Esophagus (tissue), 2 donors: ENCODE measurements around the gene OPA3. TPM values are rescaled to one million over a fixed set of nuclear protein-coding genes. Genes with fewer than 3 reads are reported as not detected.
A peak's percentile ranks its signal among the peaks of the same experiment; 100 is the strongest.

Experiments used
- H3K27ac ChIP-seq, 2 donors: one replicate each; pipeline ENCODE4 v1.5.1; 2013; ENCODE audit warnings: low read depth in 2 of 2, mild to moderate bottlenecking in 2 of 2, inconsistent platforms in 1 of 2, low read length in 1 of 2, moderate library complexity in 1 of 2
- H3K27me3 ChIP-seq, 2 donors: one replicate each; pipeline ENCODE4 v1.6.1; 2013; ENCODE audit warnings: low read length in 2 of 2, control low read depth in 1 of 2, mild to moderate bottlenecking in 1 of 2; ENCODE audit not compliant: insufficient read depth in 2 of 2, control insufficient read depth in 1 of 2
- H3K36me3 ChIP-seq, 2 donors: one replicate each; pipeline ENCODE4 v1.6.1; 2013; ENCODE audit warnings: low read length in 1 of 2; ENCODE audit not compliant: control insufficient read depth in 2 of 2, insufficient read depth in 2 of 2
- H3K4me1 ChIP-seq, 2 donors: one replicate each; pipeline ENCODE4 v1.6.1; 2013; ENCODE audit warnings: low read length in 1 of 2; ENCODE audit not compliant: control insufficient read depth in 2 of 2, insufficient read depth in 2 of 2
- H3K4me3 ChIP-seq, 2 donors: one replicate each; pipeline ENCODE4 v1.5.1; 2013; ENCODE audit warnings: low read length in 2 of 2, mild to moderate bottlenecking in 2 of 2, low read depth in 1 of 2, moderate library complexity in 1 of 2
- H3K9me3 ChIP-seq, 2 donors: one replicate each; pipeline ENCODE4 v1.6.1; 2013; ENCODE audit warnings: mild to moderate bottlenecking in 2 of 2, low read depth in 1 of 2, low read length in 1 of 2, moderate library complexity in 1 of 2; ENCODE audit not compliant: control insufficient read depth in 2 of 2, insufficient read depth in 1 of 2
- WGBS, 2 donors: extraction: QIAGEN DNeasy Blood & Tissue Kit; methylation state at CpG; one replicate each; pipeline ENCODE4 v1.1.7; 2013; 5-methylcytosine and 5-hydroxymethylcytosine counted together
- polyA plus RNA-seq, 2 donors: library from polyadenylated mRNA; stranded (reverse); fragments of 200-250 nt; gene quantifications; one replicate each; pipeline ENCODE4 v1.2.3, GENCODE V29; 2013
- donor health status: healthy with polysubstance abuse.
- donor health status: Bipolar disorder and iron deficiency.

The OPA3 gene
- polyA plus RNA-seq, 2 donors = 4.0 to 4.6 TPM

GRCh38 chr19:45554481-45554880, 30.1 kb downstream of the OPA3 start:
- no peaks in the 10 kb centered on the region for H3K9me3 ChIP-seq
- H3K4me1 ChIP-seq = peaks cover 0 to 11% of the 10 kb centered on the region in 2 donors
- no peaks in the 10 kb centered on the region for H3K27me3 ChIP-seq
- H3K4me3 ChIP-seq = no peak overlapping the region
- peaks cover 0 to 9% of the 10 kb centered on the region in 2 donors for H3K36me3 ChIP-seq
- 69 to 90% methylated on average over 1 of the region's 1 CpG for WGBS, 2 donors
- no peak overlapping the region for H3K27ac ChIP-seq

- H3K4me1 ChIP-seq = peaks cover 0 to 11% of the 10 kb centered on the region in 2 donors
- H3K9me3 ChIP-seq = no peaks in the 10 kb centered on the region
- peaks cover 0 to 9% of the 10 kb centered on the region in 2 donors for H3K36me3 ChIP-seq
- H3K27me3 ChIP-seq = no peaks in the 10 kb centered on the region
- no peak overlapping the region for H3K27ac ChIP-seq
- no peak overlapping the region for H3K4me3 ChIP-seq
- WGBS, 2 donors = 51 to 57% methylated on average over 31 to 34 of the region's 34 CpGs
These were observed 31.1 kb downstream of the OPA3 start for GRCh38 chr19:45553464-45553863.

GRCh38 chr19:45547965-45548609, 36.5 kb downstream of the OPA3 start:
- 49 to 77% methylated on average over 8 to 9 of the region's 9 CpGs for WGBS, 2 donors
- H3K9me3 ChIP-seq = no peaks in the 10 kb centered on the region
- H3K36me3 ChIP-seq = peaks cover 0 to under 1% of the 10 kb centered on the region in 2 donors
- H3K4me3 ChIP-seq = no peak overlapping the region
- no peaks in the 10 kb centered on the region for H3K27me3 ChIP-seq
- peak overlapping the region; percentile 45 to 53 for H3K27ac ChIP-seq
- peaks cover 0 to 12% of the 10 kb centered on the region in 2 donors for H3K4me1 ChIP-seq

- whole genome bisulfite sequencing, 2 donors = 88 to 95% methylated on average over 10 of the region's 10 CpGs
- no peaks in the 10 kb centered on the region for H3K36me3 ChIP-seq
- no peak overlapping the region for H3K27ac ChIP-seq
- H3K27me3 ChIP-seq = no peaks in the 10 kb centered on the region
- H3K4me3 ChIP-seq = no peak overlapping the region
- H3K4me1 ChIP-seq = peaks cover 0 to 11% of the 10 kb centered on the region in 2 donors
- no peaks in the 10 kb centered on the region for H3K9me3 ChIP-seq
These were observed 37.3 kb downstream of the OPA3 start for GRCh38 chr19:45547211-45547770.

GRCh38 chr19:45542234-45542668, 42.4 kb downstream of the OPA3 start:
- 55 to 63% methylated on average over 7 of the region's 7 CpGs for WGBS, 2 donors
- Histone ChIP-seq H3K36me3 (no peaks in the 10 kb centered on the region), H3K4me3 (no peak overlapping the region), H3K27me3 (no peaks in the 10 kb centered on the region), H3K9me3 (no peaks in the 10 kb centered on the region), H3K4me1 (peaks cover 0 to 4% of the 10 kb centered on the region in 2 donors), H3K27ac (peak overlapping the region in 1 of 2 donors; percentile 40)

- Histone ChIP-seq H3K27me3 (no peaks in the 10 kb centered on the region), H3K9me3 (no peaks in the 10 kb centered on the region), H3K4me1 (peaks cover 0 to 4% of the 10 kb centered on the region in 2 donors), H3K27ac (no peak overlapping the region), H3K36me3 (no peaks in the 10 kb centered on the region), H3K4me3 (no peak overlapping the region)
- 60 to 81% methylated on average over 9 of the region's 9 CpGs for WGBS, 2 donors
These were observed 45.1 kb downstream of the OPA3 start for GRCh38 chr19:45539459-45539858.

GRCh38 chr19:45531349-45531748, 53.3 kb downstream of the OPA3 start:
- no peaks in the 10 kb centered on the region for H3K36me3 ChIP-seq
- WGBS, 2 donors = 93 to 94% methylated on average over 1 of the region's 1 CpG
- no peaks in the 10 kb centered on the region for H3K9me3 ChIP-seq
- H3K4me3 ChIP-seq = no peak overlapping the region
- peaks cover 4 to 10% of the 10 kb centered on the region in 2 donors for H3K4me1 ChIP-seq
- no peaks in the 10 kb centered on the region for H3K27me3 ChIP-seq
- no peak overlapping the region for H3K27ac ChIP-seq

- peaks cover 5 to 12% of the 10 kb centered on the region in 2 donors for H3K36me3 ChIP-seq
- peaks cover 4 to 10% of the 10 kb centered on the region in 2 donors for H3K4me1 ChIP-seq
- WGBS, 2 donors = 25 to 28% methylated on average over 14 of the region's 14 CpGs
- no peaks in the 10 kb centered on the region for H3K9me3 ChIP-seq
- H3K27me3 ChIP-seq = no peaks in the 10 kb centered on the region
- no peak overlapping the region for H3K27ac ChIP-seq
- peak overlapping the region in 1 of 2 donors; percentile 47 for H3K4me3 ChIP-seq
These were observed 55.2 kb downstream of the OPA3 start for GRCh38 chr19:45529420-45529785.

- peaks cover 5 to 14% of the 10 kb centered on the region in 2 donors for H3K36me3 ChIP-seq
- peak overlapping the region; percentile 32 to 47 for H3K4me3 ChIP-seq
- 8% methylated on average over 43 to 49 of the region's 49 CpGs for WGBS, 2 donors
- peaks cover 4 to 10% of the 10 kb centered on the region in 2 donors for H3K4me1 ChIP-seq
- no peaks in the 10 kb centered on the region for H3K27me3 ChIP-seq
- no peaks in the 10 kb centered on the region for H3K9me3 ChIP-seq
- peak overlapping the region; percentile 60 to 69 for H3K27ac ChIP-seq
These were observed 55.7 kb downstream of the OPA3 start for GRCh38 chr19:45528744-45529419.
